H1 (cell line): ENCODE results near the gene TWIST2. TPM values are rescaled to one million over a fixed set of nuclear protein-coding genes. Genes with fewer than 3 reads are reported as not detected.

Source experiments
- CTCF ChIA-PET: fragments of 300-600 bp; sonication (Branson Sonifier 250); formaldehyde crosslinking; loops from one replicate; lab custom pipeline; 2021; ENCODE audit not compliant: partially characterized antibody; lab: Charles Lee
- POLR2A ChIA-PET: fragments of 300-600 bp; sonication (Branson Sonifier 250); formaldehyde crosslinking; loops from one replicate; lab custom pipeline; 2021; ENCODE audit warnings: inconsistent platforms; ENCODE audit not compliant: partially characterized antibody; lab: Charles Lee
- DNase-seq, 2 experiments: peaks; one replicate each; pipeline versions ENCODE4 v3.0.0 to v3.0.0-alpha.2; 2010 to 2022; ENCODE audit warnings: low spot score in 2 of 2, low read depth in 1 of 2, mixed read lengths in 1 of 2
- FAIRE-seq: peaks from 2 replicates; lab custom pipeline; 2011; peaks lifted over from hg19 to GRCh38; lab: Jason Lieb, UNC
- H2AFZ ChIP-seq: 2 replicates; pipeline ENCODE4 v1.8.1; 2012; ENCODE audit warnings: low read length, inconsistent platforms
- H2AK5ac ChIP-seq: 2 replicates; pipeline ENCODE4 v1.6.1; 2013; ENCODE audit warnings: low read depth, low read length
- H2BK120ac ChIP-seq: replicated peaks from 2 replicates; pipeline ENCODE3; 2013; ENCODE audit warnings: low read depth, low read length, inconsistent platforms
- H2BK12ac ChIP-seq: 2 replicates; pipeline ENCODE4 v1.6.1; 2013; ENCODE audit warnings: low read depth, low read length
- H2BK15ac ChIP-seq: 2 replicates; pipeline ENCODE4 v1.6.1; 2013; ENCODE audit warnings: low read length
- H2BK20ac ChIP-seq: 2 replicates; pipeline ENCODE4 v1.6.1; 2013; ENCODE audit warnings: low read length
- H2BK5ac ChIP-seq: 2 replicates; pipeline ENCODE4 v1.6.1; 2013; ENCODE audit warnings: low read depth, low read length
- H3K14ac ChIP-seq: 2 replicates; pipeline ENCODE4 v1.6.1; 2013; ENCODE audit warnings: inconsistent platforms; ENCODE audit not compliant: insufficient read length
- H3K18ac ChIP-seq: 2 replicates; pipeline ENCODE4 v1.6.1; 2013; ENCODE audit warnings: low read length; ENCODE audit errors: extremely low read depth
- H3K23ac ChIP-seq: 2 replicates; pipeline ENCODE4 v1.6.1; 2013; ENCODE audit warnings: inconsistent platforms; ENCODE audit not compliant: insufficient read length
- H3K23me2 ChIP-seq: 2 replicates; pipeline ENCODE4 v1.6.1; 2013; ENCODE audit warnings: low read depth, low read length
- H3K27ac ChIP-seq: 2 replicates; pipeline ENCODE4 v1.6.1; 2011; ENCODE audit warnings: low read depth, low read length, inconsistent platforms
- H3K27me3 ChIP-seq, 4 experiments: replicated peaks in 1 of 4; 1 replicate in 1 of 4; 2 replicates in 3 of 4; pipeline versions ENCODE4 v1.6.1 to v1.8.1; 2011 to 2013; ENCODE audit warnings: low read length in 3 of 4, mild to moderate bottlenecking in 3 of 4, inconsistent platforms in 2 of 4, mixed read lengths in 2 of 4, moderate library complexity in 1 of 4; ENCODE audit not compliant: control insufficient read depth in 3 of 4, insufficient read depth in 3 of 4; ENCODE audit errors: extremely low read depth in 1 of 4
- H3K36me3 ChIP-seq, 4 experiments: 2 replicates each; pipeline versions ENCODE4 v1.6.1 to v1.8.1; 2011 to 2013; ENCODE audit warnings: mild to moderate bottlenecking in 4 of 4, low read length in 3 of 4, moderate library complexity in 2 of 4, control low read depth in 1 of 4, inconsistent platforms in 1 of 4; ENCODE audit not compliant: insufficient read depth in 4 of 4, control insufficient read depth in 2 of 4
- H3K4ac ChIP-seq: replicated peaks from 2 replicates; pipeline ENCODE3; 2013; ENCODE audit warnings: low read length, low read depth, mixed read lengths, inconsistent platforms; ENCODE audit not compliant: insufficient read length
- H3K4me1 ChIP-seq, 4 experiments: replicated peaks in 1 of 4; 1 replicate in 1 of 4; 2 replicates in 3 of 4; pipeline versions ENCODE4 v1.6.1 to v1.8.1; 2011 to 2013; ENCODE audit warnings: low read length in 3 of 4, inconsistent platforms in 2 of 4, mixed read lengths in 1 of 4; ENCODE audit not compliant: insufficient read depth in 4 of 4, control insufficient read depth in 3 of 4
- H3K4me2 ChIP-seq, 2 experiments: 2 replicates each; pipeline versions ENCODE4 v1.6.1 to v1.8.1; 2011 to 2013; ENCODE audit warnings: low read depth in 2 of 2, low read length in 2 of 2, control low read depth in 1 of 2, inconsistent platforms in 1 of 2, mild to moderate bottlenecking in 1 of 2; ENCODE audit not compliant: insufficient read depth in 1 of 2
- H3K4me3 ChIP-seq, 4 experiments: fragments of 200-600, 300-600 bp in 1 of 4; sonication (generic), shearing (Covaris generic), sonication (Bioruptor Twin) in 1 of 4; 2 replicates each; pipeline versions ENCODE4 v1.5.1 to v1.8.1; 2011 to 2016; ENCODE audit warnings: low read length in 4 of 4, low read depth in 3 of 4, control low read depth in 2 of 4, inconsistent platforms in 2 of 4, mild to moderate bottlenecking in 2 of 4, mixed read lengths in 1 of 4, moderate library complexity in 1 of 4; ENCODE audit not compliant: insufficient read depth in 2 of 4; ENCODE audit errors: extremely low read depth in 1 of 4
- H3K56ac ChIP-seq: replicated peaks from 2 replicates; pipeline ENCODE3; 2013; ENCODE audit warnings: low read depth, mild to moderate bottlenecking, mixed read lengths, low read length, inconsistent platforms; ENCODE audit not compliant: insufficient read length
- H3K79me1 ChIP-seq: 2 replicates; pipeline ENCODE4 v1.6.1; 2013; ENCODE audit warnings: low read depth, low read length, control low read depth
- H3K79me2 ChIP-seq, 2 experiments: 2 replicates each; pipeline versions ENCODE4 v1.6.1 to v1.8.1; 2012 to 2013; ENCODE audit warnings: low read length in 2 of 2, mild to moderate bottlenecking in 2 of 2, inconsistent platforms in 1 of 2; ENCODE audit not compliant: insufficient read depth in 2 of 2, control insufficient read depth in 1 of 2
- H3K9ac ChIP-seq, 4 experiments: replicated peaks in 1 of 4; 1 replicate in 1 of 4; 2 replicates in 3 of 4; pipeline versions ENCODE4 v1.6.1 to v1.8.1; 2011 to 2013; ENCODE audit warnings: low read depth in 3 of 4, low read length in 3 of 4, control low read depth in 2 of 4, mild to moderate bottlenecking in 2 of 4, moderate library complexity in 2 of 4, inconsistent platforms in 1 of 4; ENCODE audit errors: extremely low read depth in 1 of 4
- H3K9me3 ChIP-seq, 2 experiments: 2 replicates each; pipeline versions ENCODE4 v1.6.1 to v1.8.1; 2012 to 2013; ENCODE audit warnings: mild to moderate bottlenecking in 2 of 2, moderate library complexity in 2 of 2, control low read depth in 1 of 2, inconsistent platforms in 1 of 2, low read depth in 1 of 2, low read length in 1 of 2, mixed read lengths in 1 of 2; ENCODE audit not compliant: insufficient read depth in 2 of 2
- H4K20me1 ChIP-seq, 2 experiments: replicated peaks in 1 of 2; 2 replicates each; pipeline versions ENCODE3 to v1.8.1; 2011 to 2013; ENCODE audit warnings: inconsistent platforms in 2 of 2, low read length in 2 of 2, mild to moderate bottlenecking in 1 of 2; ENCODE audit not compliant: insufficient read depth in 2 of 2, control insufficient read depth in 1 of 2
- H4K5ac ChIP-seq: 2 replicates; pipeline ENCODE4 v1.6.1; 2013; ENCODE audit warnings: low read length, low read depth, mixed read lengths, inconsistent platforms; ENCODE audit not compliant: insufficient read length
- H4K8ac ChIP-seq: 2 replicates; pipeline ENCODE4 v1.8.0; 2013; ENCODE audit warnings: mild to moderate bottlenecking, moderate library complexity, low read length, inconsistent platforms; ENCODE audit not compliant: insufficient read depth; ENCODE audit errors: extremely low read depth
- H4K91ac ChIP-seq: replicated peaks from 2 replicates; pipeline ENCODE3; 2013; ENCODE audit warnings: low read length, mixed read lengths, inconsistent platforms; ENCODE audit not compliant: insufficient read length
- ATF3 ChIP-seq: IDR thresholded peaks from 2 replicates; pipeline ENCODE4 v1.6.1; 2011; ENCODE audit warnings: low read depth, mild to moderate bottlenecking, low read length; ENCODE audit not compliant: insufficient read depth
- CBX5 ChIP-seq: fragments of 300-800, 300-1000 bp; sonication (generic); IDR thresholded peaks from 2 replicates; pipeline ENCODE4 v1.7.1; 2016; ENCODE audit warnings: antibody characterized with exemption, low read length, low read depth
- CHD1 ChIP-seq: IDR thresholded peaks from 2 replicates; pipeline ENCODE4 v1.6.1; 2012; ENCODE audit warnings: low read depth, low read length, improper control_type of control experiment
- CREB1 ChIP-seq: IDR thresholded peaks from 2 replicates; pipeline ENCODE4 v1.6.1; 2012; ENCODE audit warnings: inconsistent platforms
- FOSL1 ChIP-seq: IDR thresholded peaks from 2 replicates; pipeline ENCODE4 v1.6.1; 2011; ENCODE audit warnings: mild to moderate bottlenecking, low read depth, low read length, moderate library complexity; ENCODE audit not compliant: insufficient read depth
- GTF2F1 ChIP-seq: IDR thresholded peaks from 2 replicates; pipeline ENCODE4 v1.6.1; 2012; ENCODE audit warnings: low read depth, low read length, improper control_type of control experiment, borderline replicate concordance
- JUN ChIP-seq: IDR thresholded peaks from 2 replicates; pipeline ENCODE4 v1.6.1; 2011; ENCODE audit warnings: low read depth, mild to moderate bottlenecking, improper control_type of control experiment, low read length
- MAX ChIP-seq: IDR thresholded peaks from 2 replicates; pipeline ENCODE4 v1.6.1; 2012; ENCODE audit warnings: inconsistent platforms
- POU5F1 ChIP-seq: IDR thresholded peaks from 2 replicates; pipeline ENCODE4 v1.6.1; 2011; ENCODE audit warnings: low read depth, mild to moderate bottlenecking, low read length, moderate library complexity
- RAD21 ChIP-seq, 2 experiments: IDR thresholded peaks in 1 of 2; conservative IDR thresholded peaks in 1 of 2; 2 replicates each; pipeline ENCODE4 v1.6.1; 2011; ENCODE audit warnings: low read depth in 2 of 2, low read length in 2 of 2, improper control_type of control experiment in 1 of 2, inconsistent platforms in 1 of 2, mild to moderate bottlenecking in 1 of 2, moderate library complexity in 1 of 2
- RBBP5 ChIP-seq: IDR thresholded peaks from 2 replicates; pipeline ENCODE4 v1.7.1; 2012; ENCODE audit warnings: low read depth, mild to moderate bottlenecking, inconsistent platforms, low read length, moderate library complexity, borderline replicate concordance
- SIN3A ChIP-seq, 2 experiments: IDR thresholded peaks in 1 of 2; conservative IDR thresholded peaks in 1 of 2; 2 replicates each; pipeline ENCODE4 v1.6.1; 2011 to 2012; ENCODE audit warnings: low read length in 2 of 2, improper control_type of control experiment in 1 of 2, low read depth in 1 of 2, mild to moderate bottlenecking in 1 of 2
- TAF1 ChIP-seq: IDR thresholded peaks from 2 replicates; pipeline ENCODE4 v1.6.1; 2011; ENCODE audit warnings: mild to moderate bottlenecking, low read depth, low read length
- YY1 ChIP-seq: IDR thresholded peaks from 2 replicates; pipeline ENCODE4 v1.6.1; 2011; ENCODE audit warnings: low read depth, mild to moderate bottlenecking, low read length
- WGBS, 2 experiments: shearing (Covaris generic) in 1 of 2; methylation state at CpG; one replicate each; pipeline versions ENCODE4 v1.1.6 to v1.1.7; 2013 to 2015; ENCODE audit warnings: low lambda C conversion rate in 2 of 2, mixed read lengths in 2 of 2, inconsistent platforms in 1 of 2, low coverage in 1 of 2, missing lambda C conversion rate in 1 of 2; ENCODE audit not compliant: insufficient replicate concordance in 2 of 2, insufficient coverage in 1 of 2, insufficient read length in 1 of 2; ENCODE audit errors: extremely low coverage in 1 of 2, missing lambda C conversion rate in 1 of 2; 5-methylcytosine and 5-hydroxymethylcytosine counted together
- polyA plus RNA-seq, 7 experiments: library from polyadenylated mRNA; depleted of rRNA in 3 of 7; stranded (reverse) in 5 of 7; unstranded in 2 of 7; fragments of >200 nt in 5 of 7; fragments of 200-250 nt in 2 of 7; gene quantifications; 1 replicate in 5 of 7; 2 replicates in 1 of 7; 4 replicates in 1 of 7; pipeline versions ENCODE4 v1.2.1 to v1.2.3, GENCODE V29; 2011 to 2013; ENCODE audit warnings: missing spikeins in 2 of 7, mixed read lengths in 2 of 7
- total RNA-seq: library from RNA; stranded (reverse); fragmentation: NEBNext Ultra II Directional; extraction: Animal tissue kit (Norgen Biotek cat#: 25700); gene quantifications from 2 replicates; pipeline ENCODE4 v1.2.1, GENCODE V29; 2021

TWIST2 gene
- total and polyA plus RNA-seq, 2 of the 8 experiments (the other 6 are each of a cell fraction or from before 2014, with no cell fraction given), result 2.6 to 4.3 TPM

- no peaks in the 10 kb centered on the region for H4K20me1 ChIP-seq
- H2AK5ac ChIP-seq, result no peak overlapping the region
- no peak for DNase-seq
- no peak overlapping the region for H3K4ac ChIP-seq
- no peak overlapping the region for H2BK20ac ChIP-seq
- H3K9me3 ChIP-seq, result no peaks in the 10 kb centered on the region
- H3K4me2 ChIP-seq, result no peak overlapping the region
- no peak for FAIRE-seq
- H3K36me3 ChIP-seq, result no peaks in the 10 kb centered on the region
- 92% methylated on average over 8 of the region's 8 CpGs; no CpG with 5 or more reads in 1 of the 2 experiments for WGBS, 2 experiments
- H3K18ac ChIP-seq, result no peak overlapping the region
- H2AFZ ChIP-seq, result no peak overlapping the region
- peaks cover 0 to 6% (median 2%) of the 10 kb centered on the region in 4 experiments; a peak in 5 of 7 replicates for H3K4me1 ChIP-seq
- H4K5ac ChIP-seq, result no peak overlapping the region
- no peak overlapping the region for H2BK5ac ChIP-seq
- H3K27me3 ChIP-seq, result peaks cover 4 to 29% (median 19%) of the 10 kb centered on the region in 4 experiments
- no peak overlapping the region for H4K91ac ChIP-seq
- no peaks in the 10 kb centered on the region for H3K79me1 ChIP-seq
- CTCF ChIA-PET, result no interaction called here
- H2BK15ac ChIP-seq, result no peak overlapping the region
- POLR2A ChIA-PET, result no interaction called here
- H3K9ac ChIP-seq, result no peak overlapping the region
- no peak overlapping the region for H2BK12ac ChIP-seq
- H3K23me2 ChIP-seq, result no peaks in the 10 kb centered on the region
- no peak overlapping the region for H4K8ac ChIP-seq
- H3K27ac ChIP-seq, result no peak overlapping the region
- H3K14ac ChIP-seq, result no peak overlapping the region
- no peak overlapping the region for H2BK120ac ChIP-seq
- no peak overlapping the region for H3K56ac ChIP-seq
- no peak overlapping the region for H3K4me3 ChIP-seq
- no peaks in the 10 kb centered on the region for H3K79me2 ChIP-seq
- no peak overlapping the region for H3K23ac ChIP-seq
- TF ChIP-seq RAD21 (IDR thresholded peaks at IDR 0.05 in 1 of 2, conservative IDR thresholded peaks at IDR 0.05 in 1 of 2; ENCODE audit: low read depth in 2 of 2, low read length in 2 of 2) (no peak), CBX5 (no peak), JUN (no peak), RBBP5 (no peak), POU5F1 (no peak), CHD1 (no peak), YY1 (no peak), ATF3 (no peak), MAX (no peak), TAF1 (no peak), CREB1 (no peak), FOSL1 (no peak), GTF2F1 (no peak), SIN3A (conservative IDR thresholded peaks at IDR 0.05 in 1 of 2, IDR thresholded peaks at IDR 0.05 in 1 of 2; ENCODE audit: low read depth in 1 of 2, low read length in 2 of 2) (no peak)
These were observed 6.4 kb downstream of the TWIST2 start for GRCh38 chr2:238854246-238854645.
